PC-9 (cell line): ENCODE data around the gene PRIM2. TPM values are rescaled to one million over a fixed set of nuclear protein-coding genes. Genes with fewer than 3 reads are reported as not detected.

ENCODE experiments used
- BruUV-seq: library from RNA; stranded (reverse); fragments of 400-500 nt; replicated peaks from 2 replicates; lab custom pipeline; 2021; lab: Mats Ljungman, UMichigan
- CTCF ChIA-PET: fragments of 300-600 bp; sonication (Branson Sonifier 250); formaldehyde crosslinking; loops from one replicate; lab custom pipeline; 2022; ENCODE audit warnings: antibody characterized with exemption; lab: Charles Lee
- POLR2A ChIA-PET: fragments of 300-600 bp; sonication (Branson Sonifier 250); formaldehyde crosslinking; loops from one replicate; lab custom pipeline; 2022; ENCODE audit warnings: antibody characterized with exemption; ENCODE audit not compliant: unreplicated experiment; lab: Charles Lee
- DNase-seq, 2 experiments: peaks; one replicate each; pipeline versions ENCODE4 v3.0.0 to v3.0.0-alpha.2; 2015 to 2022; ENCODE audit warnings: mixed read lengths in 1 of 2
- H2AFZ ChIP-seq: fragments of 200-600 bp; sonication (generic); 2 replicates; pipeline ENCODE4 v1.8.1; 2017; ENCODE audit warnings: antibody characterized with exemption
- H3F3A ChIP-seq: fragments of 200-600 bp; sonication (generic); 2 replicates; pipeline ENCODE4 v1.8.1; 2017; ENCODE audit warnings: antibody characterized with exemption, mild to moderate bottlenecking, low read depth; ENCODE audit not compliant: insufficient read depth
- H3K27ac ChIP-seq: fragments of 200-600 bp; sonication (generic); 2 replicates; pipeline ENCODE4 v1.6.1; 2016; ENCODE audit warnings: mixed run types
- H3K27me3 ChIP-seq: fragments of 200-600 bp; sonication (generic); 2 replicates; pipeline ENCODE4 v1.6.1; 2016; ENCODE audit warnings: low read depth, mixed run types; ENCODE audit not compliant: insufficient read depth
- H3K36me3 ChIP-seq: fragments of 200-600 bp; sonication (generic); 2 replicates; pipeline ENCODE4 v1.6.1; 2016; ENCODE audit warnings: low read depth, mixed run types
- H3K4me1 ChIP-seq: fragments of 200-600 bp; sonication (generic); replicated peaks from 2 replicates; pipeline ENCODE4 v1.6.1; 2016; ENCODE audit warnings: mixed run types; ENCODE audit not compliant: insufficient read depth
- H3K4me2 ChIP-seq: fragments of 200-600 bp; sonication (generic); 2 replicates; pipeline ENCODE4 v1.6.1; 2017; ENCODE audit warnings: mixed run types
- H3K4me3 ChIP-seq: fragments of 200-600 bp; sonication (generic); 2 replicates; pipeline ENCODE4 v1.6.1; 2016; ENCODE audit warnings: mixed run types
- H3K79me2 ChIP-seq: fragments of 200-600 bp; sonication (generic); 2 replicates; pipeline ENCODE4 v1.6.1; 2017; ENCODE audit warnings: low read depth, mixed run types
- H3K9me2 ChIP-seq: fragments of 200-600 bp; sonication (generic); 2 replicates; pipeline ENCODE4 v1.8.1; 2017; ENCODE audit warnings: mild to moderate bottlenecking; ENCODE audit not compliant: insufficient read depth
- H3K9me3 ChIP-seq: fragments of 200-600 bp; sonication (generic); 2 replicates; pipeline ENCODE4 v1.8.1; 2016; ENCODE audit warnings: low read depth; ENCODE audit not compliant: insufficient read depth
- H4K20me1 ChIP-seq: fragments of 200-600 bp; sonication (generic); 2 replicates; pipeline ENCODE4 v1.8.1; 2017; ENCODE audit not compliant: insufficient read depth
- EZH2 ChIP-seq: fragments of 200-600 bp; sonication (generic); IDR thresholded peaks from 2 replicates; pipeline ENCODE4 v1.8.0; 2017; ENCODE audit warnings: antibody characterized with exemption, low read depth
- intact Hi-C: fragments of 100-400 bp; cut with micrococcal nuclease; formaldehyde crosslinking; loops from one replicate; pipeline ENCODE4 v1.10.0; 2022; ENCODE audit not compliant: unreplicated experiment
- total RNA-seq: library from RNA; stranded (reverse); gene quantifications from 2 replicates; pipeline ENCODE4 v1.2.3, GENCODE V29; 2021
- TF ChIP-seq, protein P1 (sequence below): fragments of 200-600 bp; sonication (generic); conservative IDR thresholded peaks from 2 replicates; pipeline ENCODE4 v1.6.1; 2017; ENCODE audit warnings: mixed run types, antibody characterized with exemption, mild to moderate bottlenecking, moderate library complexity

PRIM2 gene
- total RNA-seq, 1 experiment from 2014 or later, result 33.3 TPM

DNA sequence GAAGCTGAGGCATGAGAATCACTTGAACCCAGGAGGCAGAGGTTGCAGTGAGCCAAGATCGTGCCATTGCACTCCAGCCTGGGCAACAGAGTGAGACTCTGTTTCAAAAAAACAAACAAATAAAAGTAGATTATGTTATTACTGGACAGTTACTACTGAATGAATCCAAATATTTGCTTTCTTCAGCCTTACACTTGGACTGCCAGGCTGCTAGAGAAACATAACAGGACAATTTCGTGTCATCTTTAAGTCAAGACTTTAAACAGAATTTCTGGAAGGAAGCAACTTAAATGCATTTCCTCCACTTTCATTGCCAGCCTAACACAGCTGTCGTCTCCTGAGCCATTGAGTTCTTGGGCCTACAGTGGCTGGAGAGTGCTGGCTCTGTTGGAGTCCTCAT, 42.0 kb upstream of the PRIM2 start:
- Histone ChIP-seq H3F3A (no peaks in the 10 kb centered on the region), H2AFZ (no peak overlapping the region), H3K27ac (no peak overlapping the region), H3K79me2 (no peaks in the 10 kb centered on the region), H4K20me1 (no peaks in the 10 kb centered on the region), H3K4me2 (no peak overlapping the region), H3K4me1 (no peaks in the 10 kb centered on the region), H3K27me3 (no peaks in the 10 kb centered on the region), H3K36me3 (no peaks in the 10 kb centered on the region), H3K9me2 (no peaks in the 10 kb centered on the region), H3K9me3 (no peaks in the 10 kb centered on the region), H3K4me3 (no peak overlapping the region)
- no peak for TF ChIP-seq EZH2
- TF ChIP-seq, protein P1, sequence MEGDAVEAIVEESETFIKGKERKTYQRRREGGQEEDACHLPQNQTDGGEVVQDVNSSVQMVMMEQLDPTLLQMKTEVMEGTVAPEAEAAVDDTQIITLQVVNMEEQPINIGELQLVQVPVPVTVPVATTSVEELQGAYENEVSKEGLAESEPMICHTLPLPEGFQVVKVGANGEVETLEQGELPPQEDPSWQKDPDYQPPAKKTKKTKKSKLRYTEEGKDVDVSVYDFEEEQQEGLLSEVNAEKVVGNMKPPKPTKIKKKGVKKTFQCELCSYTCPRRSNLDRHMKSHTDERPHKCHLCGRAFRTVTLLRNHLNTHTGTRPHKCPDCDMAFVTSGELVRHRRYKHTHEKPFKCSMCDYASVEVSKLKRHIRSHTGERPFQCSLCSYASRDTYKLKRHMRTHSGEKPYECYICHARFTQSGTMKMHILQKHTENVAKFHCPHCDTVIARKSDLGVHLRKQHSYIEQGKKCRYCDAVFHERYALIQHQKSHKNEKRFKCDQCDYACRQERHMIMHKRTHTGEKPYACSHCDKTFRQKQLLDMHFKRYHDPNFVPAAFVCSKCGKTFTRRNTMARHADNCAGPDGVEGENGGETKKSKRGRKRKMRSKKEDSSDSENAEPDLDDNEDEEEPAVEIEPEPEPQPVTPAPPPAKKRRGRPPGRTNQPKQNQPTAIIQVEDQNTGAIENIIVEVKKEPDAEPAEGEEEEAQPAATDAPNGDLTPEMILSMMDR, result no peak
- no peak for DNase-seq
- ChIA-PET POLR2A (no interaction called here), CTCF (no interaction called here)
- no TSS peak for BruUV-seq
- intact Hi-C loops, result no loop called here

DNA sequence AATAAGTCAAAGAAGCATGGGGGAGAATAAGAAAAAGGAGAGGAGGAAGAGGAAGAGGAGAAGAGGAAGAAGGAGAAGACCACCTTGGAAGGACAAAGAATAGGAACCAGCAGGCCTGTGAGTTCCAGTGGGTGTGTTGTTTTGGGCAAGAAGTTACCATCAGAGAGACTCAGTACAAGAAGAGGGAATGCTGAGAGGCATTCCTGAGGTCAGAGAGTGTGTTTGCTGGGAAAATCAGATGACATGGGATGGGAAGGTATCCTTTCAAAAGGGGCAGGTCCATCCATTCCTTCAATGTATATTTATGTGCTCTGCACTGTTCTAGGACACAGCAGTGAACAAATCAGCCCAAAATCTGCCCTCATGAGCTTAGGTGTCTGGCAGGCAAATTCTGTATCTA, 40.5 kb upstream of the PRIM2 start:
- CTCF ChIA-PET, result no interaction called here
- H3K79me2 ChIP-seq, result no peaks in the 10 kb centered on the region
- no peak overlapping the region for H2AFZ ChIP-seq
- no peaks in the 10 kb centered on the region for H3F3A ChIP-seq
- H3K4me1 ChIP-seq, result no peaks in the 10 kb centered on the region
- H3K4me2 ChIP-seq, result no peak overlapping the region
- H3K27ac ChIP-seq, result no peak overlapping the region
- no TSS peak for BruUV-seq
- no peaks in the 10 kb centered on the region for H4K20me1 ChIP-seq
- H3K9me2 ChIP-seq, result no peaks in the 10 kb centered on the region
- no peak for TF ChIP-seq EZH2
- TF ChIP-seq, protein P1, result no peak
- H3K4me3 ChIP-seq, result no peak overlapping the region
- POLR2A ChIA-PET, result interaction anchor here (0.7 kb wide), 1 partner anchor 152 kb away, joined by 7 read pairs; no protein-coding TSS in a partner anchor
- DNase-seq, result no peak
- H3K36me3 ChIP-seq, result no peaks in the 10 kb centered on the region
- no peaks in the 10 kb centered on the region for H3K27me3 ChIP-seq
- H3K9me3 ChIP-seq, result no peaks in the 10 kb centered on the region
- intact Hi-C loops, result no loop called here

DNA sequence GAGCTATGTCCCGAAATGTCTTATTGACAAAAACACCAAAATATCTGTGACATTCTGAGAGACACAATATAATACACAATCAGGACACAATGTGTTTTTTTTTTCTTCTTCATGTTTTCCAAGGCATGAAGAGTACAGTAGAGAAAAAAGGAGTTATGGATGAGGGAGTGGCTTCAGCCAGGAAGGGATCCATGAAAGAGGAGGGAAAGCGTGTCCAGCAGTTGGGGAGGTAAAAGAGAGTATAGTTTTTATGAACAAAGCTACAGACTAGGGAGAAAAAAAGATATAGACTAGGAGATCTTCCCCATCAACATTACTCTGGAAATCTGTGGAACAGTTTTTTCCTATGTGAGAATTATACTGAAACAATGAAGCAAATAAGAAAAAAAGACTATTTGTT, 38.9 kb upstream of the PRIM2 start:
- Histone ChIP-seq H4K20me1 (no peaks in the 10 kb centered on the region), H3K9me2 (no peaks in the 10 kb centered on the region), H3F3A (no peaks in the 10 kb centered on the region), H3K4me2 (no peak overlapping the region), H3K27me3 (no peaks in the 10 kb centered on the region), H3K36me3 (no peaks in the 10 kb centered on the region), H3K4me3 (no peak overlapping the region), H3K4me1 (no peaks in the 10 kb centered on the region), H3K79me2 (no peaks in the 10 kb centered on the region), H2AFZ (no peak overlapping the region), H3K27ac (no peak overlapping the region), H3K9me3 (no peaks in the 10 kb centered on the region)
- no peak for DNase-seq
- POLR2A ChIA-PET, result no interaction called here
- CTCF ChIA-PET, result no interaction called here
- BruUV-seq, result no TSS peak
- intact Hi-C loops, result no loop called here
- TF ChIP-seq EZH2, result no peak
- TF ChIP-seq, protein P1, result no peak
